Measurements from ENCODE around the gene PRKAR2B.

The PRKAR2B gene

DNA sequence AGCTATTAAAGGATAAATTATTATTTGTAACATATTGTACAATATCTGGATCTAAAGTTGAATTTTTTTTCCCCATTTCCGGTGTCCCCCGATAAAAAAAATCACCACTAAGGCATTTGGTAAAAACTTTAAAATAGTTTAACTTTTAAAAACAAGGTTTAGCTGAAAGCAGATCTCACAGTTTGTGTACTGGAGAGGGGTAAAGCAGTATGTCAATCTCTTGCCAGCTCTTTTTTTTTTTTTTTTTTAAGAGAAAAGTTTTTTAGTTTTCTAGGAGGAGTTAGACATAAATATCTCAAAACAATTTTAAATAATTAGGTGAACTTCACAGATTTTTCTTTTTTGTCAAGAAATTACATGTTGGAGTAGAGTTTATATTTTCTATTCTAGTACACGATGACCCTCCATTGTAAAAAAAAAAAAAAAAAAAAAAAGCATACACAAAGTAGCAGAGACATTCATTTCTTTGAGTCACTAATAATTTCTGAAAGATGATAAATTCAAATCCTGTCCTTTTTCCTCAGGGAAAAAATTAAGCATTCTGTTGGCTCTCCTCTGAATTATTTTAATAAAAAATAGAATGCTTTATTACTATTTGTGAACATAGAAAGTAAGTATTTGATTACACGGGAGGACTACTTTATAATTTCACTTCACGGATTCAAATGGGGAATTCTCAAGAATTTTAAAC lies 122.4 kb downstream of the PRKAR2B start:
- DNase-seq, result no peak

DNA sequence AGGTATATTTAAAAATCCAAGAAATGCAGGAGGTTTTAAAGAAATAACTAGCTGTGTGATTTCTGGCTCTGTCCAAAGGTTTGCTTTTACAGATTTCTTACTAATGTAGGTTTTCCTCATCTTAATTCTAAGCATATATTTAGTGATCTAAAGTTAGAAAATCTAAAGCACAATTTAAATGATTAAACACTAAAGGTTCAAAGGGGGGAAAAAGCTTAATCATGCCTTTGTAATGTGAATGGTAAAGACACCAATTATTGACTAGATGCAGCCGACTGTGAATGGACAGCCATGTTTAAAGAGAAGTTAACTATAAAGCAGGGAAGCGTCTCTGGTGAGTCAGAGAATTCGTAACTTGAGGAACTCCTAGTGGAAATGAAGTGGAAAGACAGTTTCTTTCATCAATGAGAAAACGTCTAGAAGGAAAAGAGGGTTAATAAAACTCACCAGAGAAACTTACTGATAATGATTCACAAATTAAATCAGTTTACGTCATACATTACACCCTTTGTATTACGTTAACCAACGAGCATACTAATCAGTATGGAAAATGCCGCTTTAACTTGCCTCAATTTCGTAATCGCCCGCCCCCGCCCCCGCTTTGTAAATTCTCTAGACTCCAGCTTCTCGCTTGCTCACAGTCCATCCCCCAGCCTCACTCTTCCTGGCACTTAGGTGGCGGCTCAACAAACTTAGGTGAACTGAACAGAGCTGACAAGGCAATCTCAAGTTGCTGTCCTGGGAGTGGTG lies 123.2 kb downstream of the PRKAR2B start:
- DNase-seq, result peak; percentile 78

DNA sequence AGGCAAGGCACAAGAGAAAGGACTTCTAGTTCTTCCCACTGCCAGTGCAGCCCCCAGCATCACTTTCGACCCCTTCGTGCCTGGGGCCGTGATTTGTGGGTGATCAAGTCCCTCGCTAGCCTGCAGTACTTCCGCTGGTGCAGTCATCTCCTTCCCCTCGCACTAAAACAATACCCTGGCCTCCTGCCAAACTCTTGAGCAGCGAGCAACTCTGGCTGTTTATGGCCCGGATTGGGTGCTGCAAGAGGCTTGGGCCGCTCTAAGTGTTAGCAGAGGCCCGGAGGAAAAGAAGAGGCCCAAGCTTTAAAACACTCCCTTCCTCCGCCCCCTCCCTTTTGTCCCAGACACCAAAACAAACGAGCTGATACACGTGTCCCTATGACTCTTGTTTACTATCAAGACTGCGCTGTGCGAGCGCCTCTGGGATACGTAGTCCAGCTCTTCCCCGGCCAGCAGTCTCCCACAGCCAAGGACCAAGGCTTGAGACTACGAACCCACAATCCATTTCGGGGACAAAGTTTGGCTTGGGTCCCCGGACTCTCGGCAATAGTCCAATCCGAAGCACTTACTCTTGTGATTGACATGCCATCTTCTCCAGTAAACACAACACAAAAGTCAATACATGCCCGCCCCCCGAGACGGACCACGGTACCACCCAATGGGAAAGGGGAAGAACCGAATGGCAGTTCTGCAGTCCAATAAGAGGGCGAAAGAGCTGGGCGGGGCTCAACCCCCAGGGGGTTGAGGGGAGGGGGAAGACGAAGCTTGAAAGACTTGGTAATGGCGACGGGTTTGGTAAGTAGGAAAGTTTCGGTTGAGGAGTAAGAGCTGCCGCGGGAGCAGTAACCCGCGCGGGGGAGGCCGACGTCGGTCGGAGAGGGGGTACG lies 124.0 kb downstream of the PRKAR2B start, which contains the start of gene HBP1:
Gene HBP1 (plus strand): TSS at position 771 of the 887 bp plus-strand sequence. CDS start 10,891 bp downstream, outside the sequence.
- DNase-seq, result peak; percentile 97

DNA sequence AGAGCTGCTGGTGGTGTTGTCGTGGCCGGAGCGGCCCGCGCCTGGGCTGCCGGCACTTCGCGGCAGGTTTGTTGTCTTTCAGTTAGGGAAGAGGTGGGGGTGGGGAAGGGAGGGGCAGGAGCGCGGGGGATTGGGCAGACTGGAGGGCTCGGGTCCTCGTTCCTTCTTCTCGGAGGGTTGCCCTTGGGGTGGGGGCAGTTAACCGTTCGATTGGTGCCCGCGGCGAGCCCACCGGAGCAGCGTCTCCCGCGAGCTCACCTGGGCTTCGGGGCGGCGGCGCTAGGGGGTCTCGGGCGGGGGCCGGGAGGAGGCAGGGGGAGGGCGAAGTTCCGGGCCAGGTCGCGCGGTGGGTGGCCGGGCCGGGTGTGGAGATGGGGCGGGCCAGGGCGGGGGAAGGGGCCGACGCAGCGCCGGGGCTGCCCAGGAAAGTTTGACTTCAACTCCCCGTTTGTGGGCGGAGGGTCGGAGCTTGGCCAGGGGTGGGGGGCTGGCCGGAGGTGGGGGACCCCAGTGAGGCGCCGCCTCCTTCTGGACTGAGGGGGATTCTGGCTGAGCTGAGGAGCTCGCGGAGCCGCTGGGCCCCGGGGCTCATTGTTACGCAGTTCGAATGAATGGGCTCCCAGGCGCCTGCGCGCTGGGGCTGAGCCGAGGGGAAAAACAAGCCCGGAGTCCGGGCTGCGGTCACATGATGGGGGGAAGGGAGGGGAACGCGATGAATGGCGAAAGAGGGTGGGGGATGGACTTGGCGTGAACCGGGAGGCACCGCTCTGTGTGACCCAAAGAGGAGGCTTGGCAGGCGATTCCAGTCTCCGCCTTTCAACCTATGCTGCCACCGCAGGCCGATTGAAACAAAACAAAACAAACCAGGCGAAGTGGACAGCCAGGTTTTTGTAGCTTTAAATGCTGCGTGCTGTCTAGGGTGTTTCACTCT lies 124.9 kb downstream of the PRKAR2B start:
- DNase-seq, result peak; percentile 96

DNA sequence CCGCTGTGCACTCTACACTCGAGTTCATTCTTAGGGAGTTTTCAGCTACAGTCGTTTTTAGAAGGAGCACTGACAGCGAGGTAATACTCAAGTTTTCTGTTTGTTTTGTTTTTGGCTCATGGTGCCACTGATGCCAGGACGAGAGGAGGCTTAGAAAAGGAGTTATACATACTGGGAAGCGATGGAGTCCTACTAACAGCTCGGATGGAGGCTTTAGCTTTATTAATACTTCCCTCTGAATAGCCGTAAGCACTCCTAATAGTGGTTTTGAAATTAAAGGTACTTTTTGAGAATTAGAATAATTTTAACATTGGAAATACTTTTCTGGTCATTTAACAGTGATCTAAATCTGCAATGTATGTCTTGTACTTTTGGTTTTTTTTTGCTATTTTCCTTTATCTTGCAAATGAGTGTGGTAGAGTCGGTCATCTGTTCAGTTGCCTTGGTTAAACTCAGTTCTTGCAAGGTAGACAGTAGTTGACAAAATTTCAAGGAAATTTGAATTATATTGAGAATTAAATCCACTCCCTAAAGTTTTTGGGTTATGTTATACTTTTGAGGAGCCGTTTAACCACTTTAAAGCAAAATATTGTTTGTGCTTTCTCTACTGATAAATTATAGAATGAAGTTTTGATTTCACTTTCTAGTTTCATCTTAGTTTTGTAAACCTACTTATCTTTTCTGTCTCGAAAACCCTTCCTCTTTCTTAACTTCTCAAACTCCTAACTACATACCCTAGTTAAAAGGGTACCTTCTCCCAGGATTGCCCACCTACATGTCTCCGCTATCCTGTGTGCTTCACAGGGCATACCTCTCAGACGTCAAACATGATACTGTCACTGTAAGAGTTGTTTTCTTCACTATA lies 125.8 kb downstream of the PRKAR2B start:
- DNase-seq, result no peak

DNA sequence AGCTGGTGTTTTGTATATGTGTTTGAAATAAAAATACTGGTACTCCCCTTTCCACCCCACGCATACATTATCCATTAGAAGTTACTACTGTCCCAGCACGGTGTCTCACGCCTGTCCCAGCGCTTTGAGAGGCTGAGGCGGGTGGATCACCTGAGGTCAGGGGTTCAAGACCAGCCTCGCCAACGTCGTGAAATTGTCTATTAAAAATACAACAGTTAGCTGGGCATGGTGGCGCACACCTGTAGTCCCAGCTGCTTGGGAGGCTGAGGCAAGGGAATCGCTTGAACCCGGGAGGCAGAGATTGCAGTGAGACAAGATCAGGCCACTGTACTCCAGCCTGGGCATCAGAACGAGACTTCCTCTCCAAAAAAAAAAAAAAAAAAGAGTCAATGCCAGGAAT lies 127.0 kb downstream of the PRKAR2B start:
- no peak for DNase-seq

DNA sequence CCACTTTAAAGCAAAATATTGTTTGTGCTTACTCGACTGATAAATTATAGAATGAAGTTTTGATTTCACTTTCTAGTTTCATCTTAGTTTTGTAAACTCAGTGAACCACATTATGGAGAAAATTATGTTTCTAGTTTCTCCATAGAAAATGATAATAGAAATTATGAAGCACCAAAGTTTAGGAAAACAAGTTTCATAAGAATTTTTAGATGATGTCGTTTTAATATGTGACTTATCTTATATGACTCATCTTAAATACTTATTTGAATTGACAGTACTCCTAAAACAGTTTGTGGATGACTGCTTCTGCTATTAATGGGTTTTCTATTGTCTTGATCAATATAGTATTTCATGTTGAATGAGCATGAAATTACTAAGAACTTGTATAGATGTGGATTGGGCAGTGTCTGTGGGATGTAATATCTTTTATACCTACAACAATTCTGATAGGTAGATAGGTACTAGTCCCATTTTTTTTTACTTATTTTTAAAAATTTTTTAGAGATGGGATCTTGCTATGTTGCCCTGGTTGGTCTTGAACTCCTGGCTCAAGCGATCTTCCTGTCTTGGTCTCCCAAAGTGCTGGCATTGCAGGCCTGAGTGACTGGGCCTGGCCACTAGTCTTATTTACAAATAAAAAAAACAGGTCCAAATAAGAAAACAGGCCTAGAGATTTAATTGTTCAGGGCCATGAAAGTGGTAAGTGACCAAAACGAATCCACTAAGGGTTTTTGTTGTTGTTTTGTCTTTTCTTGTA lies 127.9 kb downstream of the PRKAR2B start:
- DNase-seq, result no peak

DNA sequence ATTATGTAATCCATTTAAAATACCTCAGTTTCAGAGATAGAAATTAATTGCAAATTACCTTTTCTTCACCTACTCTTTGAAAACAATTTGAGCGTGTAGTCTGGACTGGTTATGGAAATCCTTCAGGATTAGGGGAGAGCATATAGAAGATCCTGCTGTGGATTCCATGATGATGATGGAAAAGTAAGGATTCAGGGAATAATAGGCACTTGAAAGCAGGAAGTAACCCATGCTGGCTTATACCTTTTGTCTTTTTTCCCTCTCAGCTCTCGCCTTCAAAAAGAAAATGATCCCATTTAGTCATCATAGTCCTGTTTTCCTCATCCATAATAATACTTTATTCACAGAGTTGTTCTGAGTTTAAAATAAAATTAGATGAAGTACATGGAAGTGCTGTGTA lies 128.7 kb downstream of the PRKAR2B start:
- DNase-seq, result no peak

DNA sequence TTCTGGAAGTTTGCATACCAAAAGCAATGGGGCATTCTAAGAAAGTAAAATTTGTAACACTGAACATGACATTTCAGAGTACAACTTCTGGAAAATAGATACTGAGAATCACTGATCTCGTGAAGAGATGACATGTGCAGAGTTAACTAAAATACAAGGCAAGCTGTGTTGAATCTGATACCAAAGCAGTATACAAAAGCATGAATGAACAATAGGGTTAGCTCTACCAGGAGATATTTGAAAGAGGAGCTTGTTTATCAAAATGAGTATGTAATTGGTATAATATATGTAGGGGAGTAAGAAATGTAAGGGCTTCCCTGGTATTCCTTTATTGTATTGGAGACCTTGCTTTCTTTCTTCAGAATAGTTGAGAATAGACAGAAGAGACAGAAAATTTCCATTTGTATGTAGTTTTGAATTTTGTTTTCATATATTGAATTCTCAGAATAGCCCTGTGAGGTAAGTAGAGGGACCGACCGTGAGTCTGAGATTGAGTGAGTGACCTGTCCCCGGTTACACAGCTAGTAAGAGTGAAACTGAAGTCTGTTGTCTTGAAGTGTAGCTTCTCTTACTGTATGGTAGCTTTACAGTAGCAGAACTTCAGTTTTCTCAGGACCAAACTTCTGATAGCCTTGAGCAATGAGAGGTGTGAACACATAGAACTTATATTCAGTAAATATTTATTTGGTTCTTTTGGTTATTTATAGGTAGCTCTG lies 129.3 kb downstream of the PRKAR2B start:
- no peak for DNase-seq

DNA sequence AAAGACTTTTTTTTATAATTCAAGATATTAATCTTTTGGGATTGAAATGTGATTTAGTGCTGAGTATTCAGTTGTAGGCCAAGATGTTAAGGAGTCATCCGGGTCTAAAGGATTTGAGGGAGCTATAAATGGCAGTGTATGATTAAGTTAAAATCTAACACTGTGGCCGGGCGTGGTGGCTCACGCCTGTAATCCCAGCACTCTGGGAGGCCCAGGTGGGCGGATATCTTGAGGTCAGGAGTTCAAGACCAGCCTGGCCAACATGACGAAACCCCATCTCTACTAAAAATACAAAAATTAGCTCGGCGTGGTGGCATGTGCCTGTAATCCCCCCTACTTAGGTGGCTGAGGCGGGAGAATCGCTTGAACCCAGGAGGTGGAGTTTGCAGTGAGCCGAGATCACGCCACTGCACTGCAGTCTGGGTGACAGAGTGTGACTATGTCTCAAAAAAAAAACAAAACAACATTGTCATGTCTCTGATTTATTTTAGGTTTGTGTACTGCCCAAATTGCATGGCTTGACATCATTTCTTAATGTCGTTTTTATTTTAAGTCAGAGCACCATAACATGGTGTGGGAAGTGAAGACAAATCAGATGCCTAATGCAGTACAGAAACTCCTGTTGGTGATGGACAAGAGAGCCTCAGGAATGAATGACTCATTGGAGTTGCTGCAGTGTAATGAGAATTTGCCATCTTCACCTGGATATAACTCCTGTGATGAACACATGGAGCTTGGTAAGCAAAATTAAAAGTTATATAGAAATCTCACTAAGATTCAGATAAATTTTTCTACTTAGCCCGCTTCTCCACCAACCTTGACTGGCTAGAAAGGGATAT lies 135.0 kb downstream of the PRKAR2B start:
- DNase-seq, result no peak

DNA sequence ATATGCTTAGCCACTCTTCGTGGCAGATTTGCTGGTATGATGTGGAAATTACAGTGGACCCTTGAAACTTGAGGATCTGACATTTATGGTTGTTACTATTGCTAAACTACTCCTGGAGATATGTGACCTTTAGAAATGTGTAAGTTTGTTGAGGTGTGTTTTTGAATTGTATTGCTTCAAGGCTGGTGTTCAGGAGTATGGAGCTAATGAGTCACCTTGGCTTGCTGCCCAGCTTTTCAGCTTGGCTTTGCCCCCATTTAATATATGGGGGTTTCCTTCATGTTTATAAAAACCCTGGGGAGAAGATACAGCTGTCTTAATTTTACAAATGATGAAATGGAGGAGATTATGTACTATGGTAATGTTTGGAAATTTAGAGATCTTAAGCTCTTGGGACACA lies 135.9 kb downstream of the PRKAR2B start:
- DNase-seq, result no peak

DNA sequence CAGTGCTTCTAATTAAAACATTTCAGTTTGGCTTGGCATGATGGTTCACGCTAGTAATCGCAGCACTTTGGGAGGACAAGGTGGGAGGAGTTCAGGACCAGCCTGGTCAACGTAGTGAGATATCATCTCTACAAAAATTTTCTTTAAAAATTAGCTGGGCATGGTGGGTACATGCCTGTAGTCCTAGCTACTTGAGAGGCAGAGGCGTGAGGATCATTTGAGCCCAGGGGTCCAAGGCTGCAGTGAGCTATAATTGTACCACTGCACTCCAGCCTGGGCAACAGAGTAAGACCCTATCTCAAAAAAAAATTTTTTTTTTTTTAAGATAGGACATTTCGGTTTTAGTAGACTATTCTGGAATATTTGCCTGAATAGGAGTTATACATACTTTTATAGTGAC lies 136.7 kb downstream of the PRKAR2B start:
- DNase-seq, result no peak

DNA sequence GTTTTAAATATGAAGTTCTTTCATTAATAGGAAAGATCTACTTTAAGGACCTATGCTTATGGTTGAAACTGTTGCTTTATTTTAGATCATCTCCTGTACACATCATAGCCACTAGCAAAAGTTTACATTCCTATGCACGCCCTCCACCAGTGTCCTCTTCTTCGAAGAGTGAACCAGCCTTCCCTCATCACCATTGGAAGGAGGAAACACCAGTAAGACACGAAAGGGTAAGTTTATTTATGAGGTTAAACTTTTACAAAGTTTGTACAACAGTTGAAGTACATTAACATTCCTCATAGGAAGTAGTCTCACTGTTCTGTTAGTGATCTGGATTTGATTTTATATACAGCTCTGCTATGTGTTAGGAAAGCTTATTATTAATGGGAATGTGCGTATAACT lies 141.2 kb downstream of the PRKAR2B start:
- DNase-seq, result no peak

DNA sequence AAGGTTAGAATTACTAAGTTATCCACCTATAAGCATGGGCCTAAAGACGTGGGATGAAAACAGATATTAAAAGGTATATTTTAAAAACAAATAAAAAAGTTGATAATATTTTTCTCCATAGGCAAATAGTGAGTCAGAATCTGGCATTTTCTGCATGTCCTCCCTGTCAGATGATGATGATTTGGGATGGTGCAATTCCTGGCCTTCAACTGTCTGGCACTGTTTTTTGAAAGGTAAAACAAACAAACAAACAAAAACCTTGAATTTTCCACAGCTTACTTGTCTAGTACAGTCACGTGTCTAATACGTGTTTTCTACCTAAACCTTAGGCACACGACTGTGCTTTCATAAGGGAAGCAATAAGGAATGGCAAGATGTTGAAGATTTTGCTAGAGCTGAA lies 141.7 kb downstream of the PRKAR2B start:
- DNase-seq, result no peak

DNA sequence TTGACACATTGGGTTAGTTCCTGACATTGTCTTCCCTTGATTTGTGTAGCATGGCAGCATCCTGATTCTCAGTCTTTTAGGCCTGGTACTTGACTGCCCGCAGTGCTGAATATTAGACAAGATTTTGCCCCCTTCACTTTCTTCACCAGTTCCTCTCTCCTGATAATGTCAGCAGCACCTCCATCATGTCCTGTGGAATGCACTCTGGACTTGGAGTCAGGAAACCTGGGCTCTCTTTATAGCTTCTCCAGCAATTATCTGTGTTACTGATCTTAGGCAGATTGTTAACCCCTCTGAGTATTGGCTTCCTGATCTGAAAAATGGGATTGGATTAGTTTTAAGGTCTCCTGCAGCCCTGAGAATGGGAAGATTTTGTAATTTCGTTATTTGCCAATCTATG lies 143.3 kb downstream of the PRKAR2B start:
- DNase-seq, result no peak

DNA sequence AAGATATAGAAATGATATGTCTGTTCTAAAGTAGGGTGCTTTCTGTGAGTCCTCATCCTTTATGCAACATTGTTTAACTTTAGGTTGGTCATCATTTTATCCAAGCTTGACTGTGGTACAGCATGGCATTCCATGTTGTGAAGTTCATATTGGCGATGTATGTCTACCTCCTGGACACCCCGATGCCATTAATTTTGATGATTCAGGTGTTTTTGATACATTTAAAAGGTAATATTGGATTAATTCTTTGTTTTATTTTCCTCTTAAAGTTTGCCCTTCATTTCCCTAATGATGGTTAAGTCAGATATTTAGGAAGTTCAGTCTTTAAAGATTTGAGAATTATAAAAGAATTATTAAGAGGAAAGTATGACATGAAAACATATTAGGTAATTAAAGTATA lies 145.6 kb downstream of the PRKAR2B start:
- no peak for DNase-seq

DNA sequence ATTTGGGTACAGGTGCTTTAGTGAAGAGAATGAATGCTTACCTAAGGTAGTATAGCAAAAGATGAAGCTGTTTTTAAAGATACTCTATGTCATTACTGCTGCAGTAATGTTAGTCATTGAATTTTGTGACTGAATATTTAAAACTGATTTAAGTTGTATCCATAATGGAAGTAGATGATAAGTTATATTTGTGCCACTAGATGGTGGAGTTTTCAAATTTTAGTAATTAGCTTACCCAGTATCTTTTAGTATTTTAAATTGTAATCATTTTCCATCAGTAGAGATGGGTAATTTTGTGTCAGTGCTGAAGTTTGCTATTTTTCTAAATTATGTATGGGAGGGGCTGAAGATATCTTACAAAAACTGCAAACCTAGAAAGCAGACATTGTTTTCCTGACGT lies 149.5 kb downstream of the PRKAR2B start:
- no peak for DNase-seq

DNA sequence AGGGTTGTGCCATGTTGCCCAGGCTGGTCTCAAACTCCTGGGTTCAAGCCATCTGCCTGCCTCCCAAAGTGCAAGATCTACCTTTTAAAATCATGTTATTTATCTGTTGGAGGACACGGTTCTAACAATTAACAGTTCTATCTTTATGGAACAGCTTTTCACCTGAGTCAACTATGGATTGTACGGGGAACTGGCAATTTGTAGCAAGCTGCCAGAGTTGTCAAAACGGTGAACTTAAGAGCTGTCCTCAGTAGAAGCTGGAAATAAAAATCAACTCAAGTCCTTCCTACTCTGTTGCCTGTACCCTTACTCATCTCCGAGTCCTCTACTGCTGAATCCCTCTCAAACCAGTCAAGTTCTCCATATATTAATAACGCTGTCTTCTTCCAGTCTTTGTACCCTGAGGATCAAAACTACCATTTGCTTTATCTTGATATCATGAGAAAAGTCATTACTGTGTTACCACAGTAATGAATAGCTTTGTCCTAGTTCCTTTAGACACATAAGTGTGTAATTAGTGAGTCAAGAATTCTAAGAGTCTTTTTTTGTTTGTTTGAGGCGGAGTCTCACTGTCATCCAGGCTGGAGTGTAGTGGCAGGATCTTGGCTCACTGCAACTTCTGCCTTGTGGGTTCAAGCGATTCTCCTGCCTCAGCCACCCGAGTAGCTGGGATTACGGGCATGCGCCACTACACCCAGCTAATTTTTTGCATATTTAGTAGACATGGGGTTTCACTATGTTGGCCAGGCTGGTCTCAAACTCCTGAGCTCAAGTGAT lies 152.5 kb downstream of the PRKAR2B start:
- DNase-seq, result no peak
